NCI-H1436 (cell line): ENCODE measurements around the gene RFX8.
"Not testable (repeated sequence)": the region's sequence is repeated elsewhere in the genome, so short reads cannot be mapped to it uniquely, and the experiment has no call there.

ENCODE experiments used
- DNase-seq: peaks from one replicate; lab custom pipeline; 2025; lab: John Stamatoyannopoulos, UW

RFX8 gene

GRCh38 chr2:101375653-101376052 is 99.3 kb downstream of the RFX8 start:
- no peak for DNase-seq

GRCh38 chr2:101374821-101375561 is 99.9 kb downstream of the RFX8 start:
- no peak for DNase-seq

GRCh38 chr2:101372792-101373191 is 102.1 kb downstream of the RFX8 start:
- DNase-seq = no peak

- no peak for DNase-seq
Measured at GRCh38 chr2:101371636-101372035, 103.3 kb downstream of the RFX8 start.

GRCh38 chr2:101369100-101369499 is 105.8 kb downstream of the RFX8 start:
- no peak for DNase-seq

- DNase-seq = no peak
Measured at GRCh38 chr2:101368376-101368775, 106.5 kb downstream of the RFX8 start.

GRCh38 chr2:101367508-101367907 is 107.4 kb downstream of the RFX8 start:
- DNase-seq = no peak

- no peak for DNase-seq
Measured at GRCh38 chr2:101364878-101365277, 110.0 kb downstream of the RFX8 start.

- no peak for DNase-seq
Measured at GRCh38 chr2:101362777-101363176, 112.1 kb downstream of the RFX8 start.

- DNase-seq = no peak
Measured at GRCh38 chr2:101362316-101362715, 112.6 kb downstream of the RFX8 start.

- DNase-seq = no peak
Measured at GRCh38 chr2:101361522-101361921, 113.4 kb downstream of the RFX8 start.

- no peak for DNase-seq
Measured at GRCh38 chr2:101361121-101361520, 113.8 kb downstream of the RFX8 start.

- DNase-seq = no peak
Measured at GRCh38 chr2:101360232-101360631, 114.7 kb downstream of the RFX8 start.

- DNase-seq = no peak
Measured at GRCh38 chr2:101359410-101359954, 115.4 kb downstream of the RFX8 start.

- no peak for DNase-seq
Measured at GRCh38 chr2:101357376-101357775, 117.5 kb downstream of the RFX8 start.

GRCh38 chr2:101356521-101356920 is 118.4 kb downstream of the RFX8 start:
- no peak for DNase-seq

GRCh38 chr2:101356055-101356454 is 118.9 kb downstream of the RFX8 start:
- no peak for DNase-seq

GRCh38 chr2:101355401-101356054 is 119.4 kb downstream of the RFX8 start:
- no peak for DNase-seq

GRCh38 chr2:101354420-101355311 is 120.2 kb downstream of the RFX8 start:
- no peak for DNase-seq

- not testable (repeated sequence) for DNase-seq
Measured at GRCh38 chr2:101352631-101353030, 122.3 kb downstream of the RFX8 start.

GRCh38 chr2:101351207-101351606 is 123.7 kb downstream of the RFX8 start:
- no peak for DNase-seq

- no peak for DNase-seq
Measured at GRCh38 chr2:101349893-101350662, 124.8 kb downstream of the RFX8 start.
